OCI-LY3 (cell line): ENCODE results near the gene C1QTNF1.

Experiments used
- H2AFZ ChIP-seq: fragments of 200-600, 300-600 bp; shearing (Covaris generic); 2 replicates; pipeline ENCODE4 v1.6.0; 2014; ENCODE audit warnings: antibody characterized with exemption, low read depth, low read length
- H3K27ac ChIP-seq: fragments of 200-600, 300-600 bp; sonication (generic); 2 replicates; pipeline ENCODE4 v1.5.1; 2014; ENCODE audit warnings: mild to moderate bottlenecking, low read length, moderate library complexity, mixed read lengths
- H3K27me3 ChIP-seq: fragments of 200-600, 300-600 bp; sonication (generic); 2 replicates; pipeline ENCODE4 v1.6.1; 2014; ENCODE audit warnings: low read depth, low read length, mixed read lengths
- H3K36me3 ChIP-seq: fragments of 200-600, 300-600 bp; sonication (generic); replicated peaks from 2 replicates; pipeline ENCODE3; 2014; ENCODE audit warnings: low read depth, low read length, mixed read lengths
- H3K4me1 ChIP-seq: fragments of 300-600, 200-600 bp; sonication (generic); 2 replicates; pipeline ENCODE4 v1.6.1; 2014; ENCODE audit warnings: low read length, mixed read lengths
- H3K4me2 ChIP-seq: fragments of 200-600, 300-600 bp; sonication (generic); 2 replicates; pipeline ENCODE4 v1.6.1; 2014; ENCODE audit warnings: low read length, mixed read lengths
- H3K4me3 ChIP-seq: fragments of 300-600, 200-600 bp; sonication (generic); 2 replicates; pipeline ENCODE4 v1.5.1; 2014; ENCODE audit warnings: antibody characterized with exemption, mild to moderate bottlenecking, low read length, moderate library complexity
- H3K79me2 ChIP-seq: fragments of 300-600, 200-600 bp; shearing (Covaris generic); 2 replicates; pipeline ENCODE4 v1.6.1; 2014; ENCODE audit warnings: mild to moderate bottlenecking, low read length, mixed read lengths
- H3K9ac ChIP-seq: fragments of 300-600, 200-600 bp; shearing (Covaris generic); 2 replicates; pipeline ENCODE4 v1.6.0; 2014; ENCODE audit warnings: mild to moderate bottlenecking, low read length, moderate library complexity
- H3K9me3 ChIP-seq: fragments of 200-600, 300-600 bp; shearing (Covaris generic); 2 replicates; pipeline ENCODE4 v1.6.1; 2014; ENCODE audit warnings: low read length, mixed read lengths; ENCODE audit not compliant: insufficient read depth
- H4K20me1 ChIP-seq: fragments of 200-600, 300-600 bp; sonication (generic); 2 replicates; pipeline ENCODE4 v1.6.1; 2016; ENCODE audit warnings: low read length, mixed read lengths; ENCODE audit not compliant: insufficient read depth
- CTCF ChIP-seq: fragments of 200-600, 300-600 bp; sonication (generic); IDR thresholded peaks from 2 replicates; pipeline ENCODE4 v1.5.1; 2014; ENCODE audit warnings: antibody characterized with exemption, low read length, low read depth
- EZH2phosphoT487 ChIP-seq: fragments of 200-600 bp; shearing (Covaris generic); IDR thresholded peaks from 2 replicates; pipeline ENCODE4 v1.6.1; 2018; ENCODE audit warnings: antibody characterized with exemption, mixed run types, low read depth

The C1QTNF1 gene

GRCh38 chr17:79055197-79055596 lies 31.2 kb downstream of the C1QTNF1 start:
- no peaks in the 10 kb centered on the region for H3K9me3 ChIP-seq
- no peak overlapping the region for H3K4me2 ChIP-seq
- no peaks in the 10 kb centered on the region for H3K4me1 ChIP-seq
- no peak overlapping the region for H3K27ac ChIP-seq
- H3K79me2 ChIP-seq: no peaks in the 10 kb centered on the region
- no peaks in the 10 kb centered on the region for H3K36me3 ChIP-seq
- H4K20me1 ChIP-seq: no peaks in the 10 kb centered on the region
- TF ChIP-seq EZH2phosphoT487 (no peak), CTCF (no peak)
- no peak overlapping the region for H2AFZ ChIP-seq
- peaks cover 8% of the 10 kb centered on the region for H3K27me3 ChIP-seq
- no peak overlapping the region for H3K9ac ChIP-seq
- no peak overlapping the region for H3K4me3 ChIP-seq

- TF ChIP-seq CTCF (no peak), EZH2phosphoT487 (no peak)
- H4K20me1 ChIP-seq: no peaks in the 10 kb centered on the region
- H3K36me3 ChIP-seq: no peaks in the 10 kb centered on the region
- H3K4me3 ChIP-seq: no peak overlapping the region
- no peaks in the 10 kb centered on the region for H3K4me1 ChIP-seq
- no peak overlapping the region for H3K4me2 ChIP-seq
- H3K79me2 ChIP-seq: no peaks in the 10 kb centered on the region
- no peaks in the 10 kb centered on the region for H3K9me3 ChIP-seq
- no peak overlapping the region for H3K27ac ChIP-seq
- H2AFZ ChIP-seq: no peak overlapping the region
- no peak overlapping the region for H3K9ac ChIP-seq
- no peaks in the 10 kb centered on the region for H3K27me3 ChIP-seq
Measured at GRCh38 chr17:79057737-79058385, 33.9 kb downstream of the C1QTNF1 start.

- Histone ChIP-seq H2AFZ (no peak overlapping the region), H3K4me1 (no peaks in the 10 kb centered on the region), H3K27ac (no peak overlapping the region), H3K36me3 (no peaks in the 10 kb centered on the region), H4K20me1 (no peaks in the 10 kb centered on the region), H3K27me3 (no peaks in the 10 kb centered on the region), H3K4me2 (no peak overlapping the region), H3K79me2 (no peaks in the 10 kb centered on the region), H3K9me3 (no peaks in the 10 kb centered on the region), H3K9ac (no peak overlapping the region), H3K4me3 (no peak overlapping the region)
- TF ChIP-seq EZH2phosphoT487 (no peak), CTCF (no peak)
Measured at GRCh38 chr17:79062691-79063090, 38.7 kb downstream of the C1QTNF1 start.

- no peak overlapping the region for H2AFZ ChIP-seq
- H3K4me2 ChIP-seq: no peak overlapping the region
- no peaks in the 10 kb centered on the region for H3K27me3 ChIP-seq
- no peak overlapping the region for H3K9ac ChIP-seq
- H3K27ac ChIP-seq: no peak overlapping the region
- H3K36me3 ChIP-seq: no peaks in the 10 kb centered on the region
- no peaks in the 10 kb centered on the region for H3K79me2 ChIP-seq
- no peak overlapping the region for H3K4me3 ChIP-seq
- no peaks in the 10 kb centered on the region for H3K4me1 ChIP-seq
- H4K20me1 ChIP-seq: no peaks in the 10 kb centered on the region
- TF ChIP-seq EZH2phosphoT487 (no peak), CTCF (no peak)
- H3K9me3 ChIP-seq: no peaks in the 10 kb centered on the region
Measured at GRCh38 chr17:79064026-79064425, 40.1 kb downstream of the C1QTNF1 start.
